Activated CD4-positive, alpha-beta T cell treated with anti-CD3 and anti-CD28 coated beads, Interleukin-2, Interleukin-6, amounts not matched to agents 100 ng/mL and 50 ng/mL, durations not matched to agents 16 hours and 8 hours (primary cell): ENCODE results near the gene FEV.

Source experiments
- DNase-seq: peaks from one replicate; pipeline ENCODE4 v3.0.0-alpha.2; 2020

The FEV gene

DNA sequence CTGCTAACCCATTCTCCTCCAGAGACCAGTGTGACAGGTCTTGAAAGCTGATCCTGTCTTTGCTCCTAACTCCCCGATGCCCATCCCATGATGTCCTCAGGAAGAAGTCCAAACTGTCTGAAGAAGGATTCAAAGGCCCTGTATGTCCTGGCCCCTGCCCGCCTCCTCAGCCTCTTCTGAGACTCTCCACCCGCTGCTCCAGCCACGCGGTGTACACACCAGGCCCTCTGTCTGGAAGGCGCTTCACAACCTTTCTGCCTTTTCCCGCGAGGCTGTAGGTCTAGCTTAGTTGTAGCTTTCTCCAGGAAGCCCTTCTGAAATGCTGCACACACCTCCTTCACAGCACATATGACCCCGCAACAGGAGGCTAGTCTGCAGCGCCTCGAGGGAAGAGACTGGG is 31.7 kb upstream of the FEV start:
- DNase-seq = no peak

DNA sequence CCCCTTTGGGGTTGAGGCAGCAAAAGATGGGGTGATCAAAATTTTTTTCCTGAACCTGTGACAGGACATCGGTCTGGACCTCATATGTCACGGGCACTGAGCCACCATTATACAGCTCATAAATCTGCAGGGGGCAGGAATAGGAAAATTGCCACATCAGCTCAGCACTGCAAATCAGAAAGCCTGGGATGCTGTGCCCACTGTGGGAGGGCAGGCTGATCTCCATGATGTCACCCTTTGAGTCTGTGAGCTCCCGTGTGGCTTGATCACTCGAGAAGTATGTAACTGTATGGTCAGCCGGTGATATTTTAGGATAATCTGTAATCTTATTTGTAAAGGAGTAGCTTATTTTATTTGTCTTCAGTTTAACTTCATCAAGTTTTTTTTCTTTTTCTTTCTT is 25.9 kb upstream of the FEV start:
- no peak for DNase-seq

DNA sequence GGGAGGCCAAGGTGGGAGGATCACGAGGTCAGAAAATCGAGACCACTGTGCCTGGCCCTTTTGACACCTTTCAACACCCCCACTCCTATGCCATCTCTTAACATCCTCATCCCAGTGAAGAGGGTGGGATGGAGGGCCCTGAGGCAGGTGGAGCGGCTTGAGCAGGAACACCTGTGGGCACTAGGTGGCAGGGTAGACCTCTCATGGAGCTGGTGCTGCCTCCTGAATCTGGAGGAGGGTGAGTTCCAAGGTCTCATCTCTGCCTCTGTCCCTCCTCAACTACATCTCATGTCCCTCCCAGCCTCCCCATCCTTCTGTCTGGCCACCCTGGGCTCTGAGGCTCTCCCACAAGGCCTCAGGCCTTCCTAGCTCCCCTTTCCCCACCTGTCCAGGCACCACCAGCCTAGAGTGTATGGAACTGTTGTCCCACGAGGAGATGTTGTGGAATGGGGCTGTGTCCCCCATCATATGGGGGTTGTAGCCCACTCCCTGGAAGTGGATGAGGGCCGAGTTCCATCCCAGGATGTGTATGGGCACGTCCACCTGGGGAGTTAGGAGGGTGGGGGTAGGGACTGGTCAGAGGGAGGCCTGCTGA is 25.3 kb upstream of the FEV start:
- DNase-seq = peak; percentile 23

DNA sequence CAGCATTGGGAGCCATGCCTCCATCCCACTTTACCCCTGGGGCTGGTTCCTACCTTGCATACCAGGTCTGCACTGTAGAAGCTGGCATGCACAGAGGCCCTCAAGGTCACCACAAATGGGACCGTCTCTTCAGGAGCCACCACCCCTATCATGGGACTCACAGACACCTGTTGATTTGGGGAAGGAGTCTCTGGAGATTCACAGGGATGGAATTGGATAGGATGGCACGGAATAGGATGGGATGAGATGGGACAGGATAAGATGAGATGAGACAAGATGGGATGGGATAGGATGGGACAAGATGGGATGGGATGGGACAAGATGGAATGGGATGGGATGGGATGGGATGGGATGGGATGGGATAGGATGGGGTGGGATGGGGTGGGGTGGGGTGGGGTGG is 24.3 kb upstream of the FEV start:
- no peak for DNase-seq

DNA sequence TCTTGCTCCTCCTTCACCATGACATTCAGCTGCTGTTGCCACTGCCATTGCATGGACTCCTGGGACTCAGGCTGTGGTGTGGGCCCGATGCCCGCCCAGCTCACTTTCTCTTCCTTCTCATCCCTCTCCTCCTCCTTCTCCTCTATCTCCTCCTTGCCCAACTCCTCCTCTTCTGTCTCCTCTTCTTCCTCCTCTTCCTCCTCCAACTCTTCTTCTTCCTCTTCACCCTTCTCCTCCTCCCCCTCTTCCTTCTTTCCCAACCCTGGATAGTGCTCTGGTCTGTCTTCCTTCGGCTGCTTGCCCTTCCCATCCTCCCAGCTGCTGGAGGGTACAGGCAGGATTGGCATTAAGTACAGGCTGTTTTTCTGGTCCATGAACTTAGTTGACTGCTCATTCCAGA is 19.0 kb upstream of the FEV start:
- DNase-seq = no peak

DNA sequence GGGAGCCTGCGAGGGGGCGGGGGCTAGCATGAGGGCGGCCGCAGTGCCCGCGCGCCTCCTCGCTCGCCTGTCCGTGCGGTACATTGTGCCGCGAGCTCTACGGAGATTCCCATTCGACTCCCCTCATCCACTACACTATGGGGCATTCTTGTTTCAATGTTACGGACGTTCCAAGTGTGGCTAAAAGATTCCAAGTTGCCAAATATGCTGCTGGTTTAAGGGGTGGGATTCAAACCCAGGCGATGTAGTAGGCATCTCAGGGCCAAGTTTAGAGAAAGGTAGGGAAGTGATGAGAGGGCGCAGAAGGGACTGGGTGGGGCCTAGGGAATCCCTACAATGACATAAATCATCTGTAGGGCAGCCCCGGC is 18.3 kb upstream of the FEV start:
- DNase-seq = no peak

DNA sequence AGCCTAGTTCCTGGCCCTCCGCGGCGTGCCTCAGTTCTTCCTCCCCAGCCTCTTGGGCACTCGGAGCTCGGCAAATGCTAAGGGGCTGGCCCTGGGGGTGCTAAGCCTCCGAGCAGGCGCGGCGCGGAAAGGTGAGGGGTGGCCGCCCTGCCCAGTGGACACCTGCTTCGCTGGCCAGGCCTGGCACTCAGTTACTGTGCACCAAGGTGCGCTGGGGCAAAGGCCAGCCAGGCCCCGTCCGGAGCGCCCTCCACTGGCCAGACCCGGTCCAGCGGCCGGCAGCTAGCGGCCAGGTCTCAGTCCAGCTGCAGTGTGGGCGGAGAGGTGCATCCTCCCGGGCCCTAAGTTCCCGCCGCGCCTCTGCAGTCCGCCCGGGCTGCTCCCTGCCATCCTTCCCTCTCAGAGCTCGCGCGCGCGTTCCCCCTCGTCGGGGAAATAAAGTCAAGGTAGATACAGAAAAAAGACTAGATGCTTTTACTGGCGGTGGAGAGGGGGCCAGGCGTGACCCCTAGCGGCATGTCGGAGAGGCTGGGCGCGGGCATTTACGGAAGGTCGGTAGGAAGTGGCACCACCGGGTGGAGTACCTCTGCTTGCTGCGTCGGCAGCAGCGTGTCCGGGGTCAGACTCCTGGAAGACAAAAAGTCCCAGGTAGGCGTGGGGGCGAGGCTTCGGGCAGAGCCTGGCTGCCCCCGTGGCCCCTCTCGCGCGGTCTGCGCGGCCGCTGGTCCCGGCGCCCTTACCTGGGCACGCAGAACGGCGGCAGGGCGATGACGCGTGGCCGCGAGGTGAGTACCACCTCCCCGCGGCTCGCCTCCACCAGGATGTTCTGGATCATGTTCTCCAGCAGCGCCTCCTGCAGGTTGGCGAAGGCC is 17.6 kb upstream of the FEV start:
- peak; percentile 51 for DNase-seq

DNA sequence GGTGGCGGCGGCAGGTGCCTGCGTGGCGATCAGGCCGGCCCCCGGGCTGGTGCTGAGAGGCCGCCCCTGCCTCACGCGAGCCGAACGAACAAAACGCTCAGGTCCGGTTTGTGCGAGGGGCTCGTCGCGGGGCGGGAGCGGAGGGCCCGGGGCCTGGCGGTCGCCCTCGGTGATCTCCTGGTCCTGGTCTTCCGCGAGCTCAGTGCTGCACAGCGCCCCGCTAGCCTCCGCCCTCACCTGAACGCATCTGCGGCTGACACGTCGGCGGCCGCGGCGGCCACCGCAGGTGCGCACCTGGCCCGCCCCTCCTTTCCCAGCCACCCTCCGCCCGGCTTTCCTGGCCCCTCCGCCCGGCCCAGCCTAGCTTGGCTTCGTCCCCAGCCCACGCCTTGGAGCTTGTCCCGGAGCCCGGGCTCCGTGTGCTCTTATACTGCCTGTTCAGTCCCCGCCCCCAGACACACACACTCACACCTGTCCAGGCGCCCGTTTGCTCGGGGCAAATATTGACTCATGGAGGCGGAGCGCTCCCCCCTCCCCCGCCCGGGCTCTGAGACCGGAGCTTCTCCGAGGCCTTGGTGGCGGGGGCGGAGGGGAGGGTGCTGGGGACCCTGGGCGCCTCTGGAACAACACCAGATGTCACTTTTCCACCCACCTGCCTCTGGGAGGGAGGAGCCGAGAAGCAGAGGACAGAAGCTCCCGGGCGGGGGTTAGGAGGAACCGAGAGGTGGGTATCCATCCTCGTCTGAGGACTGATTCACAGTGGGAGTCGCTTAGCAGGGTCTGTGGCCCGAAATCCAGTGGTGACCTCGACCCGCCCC is 16.8 kb upstream of the FEV start:
- no peak for DNase-seq

DNA sequence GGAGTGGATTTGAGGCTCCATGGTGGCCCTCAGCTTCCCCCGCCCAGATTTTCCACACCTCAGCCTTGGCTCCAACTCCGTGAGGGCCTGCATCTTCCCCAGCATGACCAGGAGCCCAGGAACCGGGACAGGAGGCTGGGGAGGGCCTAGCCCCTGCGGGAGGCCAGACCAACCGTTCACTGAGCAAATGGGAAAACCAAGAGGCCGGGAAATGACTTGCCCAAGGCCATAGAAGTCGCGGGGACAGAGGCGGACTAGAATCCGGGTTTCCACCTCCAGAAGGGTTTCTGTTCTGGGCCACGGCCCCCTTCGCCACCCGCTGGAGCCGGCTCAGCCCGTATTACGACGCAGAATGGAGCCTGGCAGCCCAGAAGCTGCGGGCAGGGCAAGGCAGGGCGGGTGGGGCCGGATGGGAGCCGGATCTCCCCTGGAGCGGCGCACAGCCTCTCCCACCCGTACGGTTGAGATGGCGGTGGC is 16.2 kb upstream of the FEV start:
- DNase-seq = no peak

DNA sequence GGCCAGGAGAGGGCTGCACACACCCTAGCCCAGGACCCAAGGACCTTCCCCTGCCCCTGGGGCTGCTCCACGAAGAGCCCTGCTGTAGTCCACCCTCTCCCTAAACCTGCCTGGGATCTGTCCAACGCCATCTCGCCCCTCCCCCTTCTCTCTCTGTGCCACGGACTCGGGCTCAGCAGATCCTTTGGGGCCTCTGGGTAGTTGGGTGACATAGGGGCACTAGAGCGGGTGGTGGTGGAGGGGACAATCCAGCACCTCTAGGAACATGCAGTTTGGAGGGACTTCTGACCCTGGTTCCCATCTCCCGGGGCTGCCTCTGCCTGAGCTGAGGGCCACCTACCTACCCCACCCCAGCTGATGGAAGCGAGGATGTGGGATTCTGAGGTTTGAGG is 15.6 kb upstream of the FEV start:
- no peak for DNase-seq

DNA sequence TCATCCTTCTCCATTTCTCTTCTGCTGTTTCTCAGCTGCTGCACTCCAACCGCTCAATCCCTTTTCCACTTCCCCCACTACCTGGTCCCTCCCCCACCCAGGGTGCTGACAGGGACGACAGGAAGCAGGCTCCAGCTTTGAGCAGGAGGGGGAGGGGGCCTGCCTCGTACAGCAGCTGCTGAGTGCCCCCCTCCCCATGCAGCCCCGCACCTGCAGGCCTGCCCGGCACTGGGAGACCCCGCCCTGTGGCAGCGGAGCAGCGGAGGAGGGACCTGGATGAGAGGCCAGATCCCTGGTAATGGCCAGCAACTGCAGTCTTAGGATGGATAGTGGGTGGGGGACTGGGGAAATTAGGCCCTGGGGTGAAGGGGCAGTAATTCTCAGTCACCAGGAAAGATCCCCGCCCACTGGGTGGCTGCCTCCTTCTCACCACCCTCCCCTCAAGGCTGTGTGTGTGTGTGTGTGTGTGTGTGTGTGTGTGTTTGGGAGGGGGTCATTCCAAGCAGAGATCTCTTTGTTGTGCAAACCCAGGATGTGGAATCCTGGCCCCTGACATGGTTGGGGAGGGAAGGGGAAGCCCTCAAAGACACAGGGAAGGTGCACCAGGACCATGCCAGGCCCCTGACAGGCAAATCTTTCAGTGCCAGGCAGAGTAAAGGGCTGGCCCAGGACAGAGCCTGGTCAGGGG is 15.0 kb upstream of the FEV start:
- no peak for DNase-seq

DNA sequence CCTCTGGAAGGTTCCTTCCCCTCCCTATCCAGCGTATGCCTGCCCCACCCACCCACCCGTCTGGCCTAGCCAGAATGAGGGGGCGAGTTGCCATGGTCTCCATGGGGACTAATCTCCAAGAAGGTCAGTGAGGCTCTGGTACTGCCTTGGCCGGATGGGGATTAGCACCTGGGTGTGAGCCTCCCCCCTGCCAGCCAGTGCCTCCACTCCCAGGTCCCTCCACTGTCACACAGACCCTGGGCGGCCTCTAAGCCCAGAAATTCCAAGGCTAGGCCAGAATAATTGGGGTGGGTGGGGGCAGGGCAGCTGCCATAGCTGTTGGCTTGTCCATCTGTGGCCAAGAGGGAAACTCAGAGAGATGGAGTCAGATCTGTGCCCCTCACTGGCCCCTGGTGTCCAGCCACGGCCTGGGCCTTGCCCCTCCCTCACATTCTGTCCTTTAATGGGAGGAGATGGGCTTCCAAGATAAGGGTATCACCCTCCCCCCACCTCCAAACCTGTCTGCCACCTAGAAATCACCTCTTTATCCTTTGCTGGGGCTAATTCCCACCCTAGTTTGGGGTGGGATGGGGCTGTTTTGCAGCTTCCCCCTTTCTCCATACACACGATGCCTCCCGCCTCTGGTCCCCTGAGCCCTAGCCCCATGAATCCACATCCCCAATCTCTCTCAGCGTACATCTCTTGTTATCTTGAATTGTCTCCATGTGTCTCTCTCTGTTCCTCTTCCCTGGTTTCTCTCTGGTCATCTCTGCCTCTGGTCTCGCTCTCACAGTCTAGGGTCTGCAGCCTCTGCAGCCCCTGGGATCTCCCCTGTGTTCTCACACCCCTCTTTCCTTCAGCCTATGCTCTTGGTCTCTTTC is 14.3 kb upstream of the FEV start:
- DNase-seq = no peak

DNA sequence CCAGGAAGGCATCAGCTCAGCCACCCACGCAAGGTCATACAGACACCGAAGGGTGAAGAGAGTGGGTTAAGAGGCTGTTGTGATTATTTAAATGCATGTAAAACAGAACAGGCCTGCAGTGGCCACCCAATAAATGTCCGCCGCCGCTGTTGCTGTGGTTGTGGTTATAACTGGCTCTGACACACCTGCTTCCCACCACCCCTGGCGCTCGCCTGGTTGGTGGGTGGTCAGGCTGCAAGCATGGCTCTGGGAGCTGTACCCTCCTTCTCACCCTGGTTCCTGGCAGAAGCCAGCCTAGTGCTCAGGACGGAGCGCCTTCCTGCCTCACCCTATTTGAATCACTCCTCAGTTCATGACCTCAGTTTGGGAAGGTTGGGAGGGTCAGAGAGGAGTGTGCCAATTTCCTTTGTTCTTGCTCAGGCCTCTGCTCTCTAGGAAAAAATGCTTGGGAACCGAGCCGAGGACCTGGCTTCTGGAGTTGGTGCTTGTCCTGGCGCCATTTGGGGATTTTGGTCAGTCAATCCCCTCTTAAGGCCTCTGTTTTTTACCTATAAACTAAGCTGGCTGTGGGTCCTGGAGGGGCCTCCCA is 13.5 kb upstream of the FEV start:
- no peak for DNase-seq

DNA sequence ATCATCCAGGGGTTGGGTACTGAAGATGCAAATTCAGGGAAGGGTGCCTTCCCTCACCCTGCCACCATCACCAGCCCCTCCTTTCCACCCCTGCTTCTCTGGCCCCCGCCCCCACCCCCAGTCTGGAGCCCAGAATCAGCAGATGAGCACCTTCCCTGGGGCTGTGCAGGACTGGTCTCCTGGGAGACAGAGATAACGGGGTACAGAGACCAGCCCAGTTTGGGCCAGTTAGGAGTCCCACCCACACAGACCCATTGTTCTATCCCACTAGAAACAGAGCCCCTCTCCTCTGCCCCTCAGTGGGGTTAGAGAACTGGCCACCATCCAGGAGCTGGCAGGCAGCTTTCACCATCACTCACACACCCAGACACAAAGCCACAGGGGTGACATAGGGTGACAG is 12.7 kb upstream of the FEV start:
- DNase-seq = no peak

DNA sequence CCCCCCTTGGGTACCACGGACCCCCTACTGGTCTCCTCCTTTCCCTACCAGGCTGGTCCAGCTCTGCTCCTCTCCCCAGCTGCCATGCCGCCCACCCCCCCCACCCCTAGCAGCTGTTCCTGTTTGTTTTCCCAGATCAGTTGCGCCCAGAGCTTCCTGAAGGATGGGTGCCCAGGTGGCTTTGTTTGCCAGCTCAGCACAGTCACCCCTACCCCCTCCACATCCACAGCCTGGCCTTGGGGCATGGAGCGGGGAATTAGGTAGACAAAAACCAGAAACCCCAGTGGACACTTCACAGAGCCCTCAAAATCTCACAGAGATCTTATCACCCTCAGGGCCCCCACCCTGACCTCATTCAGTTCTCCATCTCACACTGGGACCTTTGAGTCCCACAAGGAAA is 12.0 kb upstream of the FEV start:
- no peak for DNase-seq

DNA sequence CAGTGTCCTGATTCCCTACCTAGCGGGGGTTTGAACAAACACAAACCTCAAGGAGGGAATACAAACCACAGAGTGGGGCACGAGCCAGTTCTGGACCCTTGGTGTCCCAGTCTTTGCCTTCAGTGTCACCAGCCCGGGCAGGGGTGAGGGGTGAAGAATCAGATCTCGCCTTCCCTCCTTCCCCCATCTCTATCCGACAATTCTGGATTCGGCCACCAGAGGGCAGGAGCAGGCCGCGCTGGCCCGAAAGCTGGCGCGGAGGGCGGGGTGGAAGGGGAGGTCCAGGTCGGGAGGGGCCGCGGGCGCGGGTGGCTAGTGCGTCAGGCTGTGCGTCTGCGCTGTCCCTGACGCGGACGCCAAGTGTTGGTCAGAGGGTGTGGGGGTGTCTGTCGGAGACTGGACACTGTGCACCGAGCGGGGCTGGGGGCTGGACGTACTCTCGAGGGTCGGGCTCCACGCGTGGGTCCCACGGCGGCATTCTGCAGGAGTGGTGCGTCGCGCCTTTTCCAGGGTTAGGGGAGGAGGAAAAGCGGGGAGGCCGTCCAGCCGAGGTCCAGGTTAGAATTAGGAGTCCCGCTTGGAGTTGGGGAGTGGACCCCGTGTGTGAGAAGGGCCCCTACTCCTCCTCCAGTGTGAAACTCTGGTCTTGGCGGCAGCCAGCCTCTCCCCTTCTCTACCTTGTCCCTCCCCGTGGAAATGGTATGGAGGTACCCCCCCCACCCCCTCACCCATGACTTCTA is 11.2 kb upstream of the FEV start:
- DNase-seq = peak; percentile 86

DNA sequence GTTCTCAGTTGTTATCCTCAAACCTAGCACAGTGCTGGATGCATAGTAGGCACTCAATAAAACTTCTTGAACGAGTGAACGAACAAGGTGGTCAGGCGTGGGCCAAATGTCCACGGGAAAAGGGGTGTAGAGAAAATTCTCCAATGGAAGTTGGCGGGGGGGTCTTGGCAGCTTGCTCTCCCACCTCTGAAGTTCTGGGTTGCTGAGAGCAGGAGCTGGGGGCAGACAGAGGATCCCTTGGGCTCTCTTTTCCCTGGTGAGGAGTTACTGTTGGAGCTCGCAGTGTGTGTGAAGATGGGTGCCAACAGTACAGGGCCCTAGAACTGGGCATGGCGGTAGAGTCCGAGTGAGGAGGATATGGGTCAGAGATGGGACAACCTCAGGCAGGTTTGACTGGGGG is 10.6 kb upstream of the FEV start:
- DNase-seq = no peak

DNA sequence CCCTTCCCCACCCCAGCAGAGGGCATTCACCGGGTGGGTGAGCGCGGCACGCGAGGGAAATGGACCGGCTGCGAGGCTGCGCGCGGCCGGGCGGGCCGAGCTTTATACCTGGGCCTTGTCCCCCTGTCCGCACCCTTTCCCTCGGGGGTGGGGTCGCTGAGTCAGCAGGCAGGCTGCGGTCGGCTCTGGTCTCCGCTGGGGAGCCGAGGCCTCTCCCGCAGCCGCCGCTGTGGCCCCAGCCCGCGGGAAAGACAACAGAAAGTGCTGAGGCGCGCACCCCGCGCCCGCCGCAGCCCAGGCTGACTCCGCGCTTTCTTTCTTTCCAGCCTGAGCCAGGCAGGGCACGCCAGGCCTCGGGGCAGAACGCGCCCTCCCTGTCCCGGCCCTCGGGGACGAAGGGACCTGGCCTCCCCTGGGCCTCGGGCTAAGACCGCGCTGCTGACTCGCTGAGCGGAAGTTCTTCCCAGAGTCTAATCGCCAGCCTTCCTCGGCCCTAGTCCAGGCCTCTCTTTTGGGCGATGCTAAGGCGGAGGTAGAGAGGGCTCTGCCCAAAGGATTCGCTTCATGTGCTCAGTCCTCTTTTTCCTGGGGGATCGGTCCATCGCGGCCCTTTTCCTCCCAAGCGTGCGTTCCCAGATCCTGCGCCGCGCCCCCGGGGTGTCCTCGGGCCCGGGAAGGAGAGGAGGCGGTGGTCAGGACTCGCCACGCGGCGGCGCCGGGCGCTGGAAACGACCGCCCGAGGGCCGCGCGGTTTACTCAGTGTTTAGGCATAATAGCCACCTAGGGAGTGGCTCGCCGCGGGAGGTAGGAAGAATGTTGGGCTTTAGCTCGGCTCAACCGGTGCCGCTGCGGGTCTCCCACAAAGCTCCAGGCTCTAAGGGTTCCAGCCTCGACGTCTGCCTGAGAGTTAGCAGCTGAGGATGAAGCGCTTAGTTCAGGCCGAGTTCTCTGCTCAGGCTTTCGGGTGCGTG is 8.6 kb upstream of the FEV start, which contains the start of gene CRYBA2:
CRYBA2 (minus strand) TSS at position 78 of the 971 bp plus-strand sequence. CDS start 246 bp downstream, outside the sequence.
- DNase-seq = no peak

DNA sequence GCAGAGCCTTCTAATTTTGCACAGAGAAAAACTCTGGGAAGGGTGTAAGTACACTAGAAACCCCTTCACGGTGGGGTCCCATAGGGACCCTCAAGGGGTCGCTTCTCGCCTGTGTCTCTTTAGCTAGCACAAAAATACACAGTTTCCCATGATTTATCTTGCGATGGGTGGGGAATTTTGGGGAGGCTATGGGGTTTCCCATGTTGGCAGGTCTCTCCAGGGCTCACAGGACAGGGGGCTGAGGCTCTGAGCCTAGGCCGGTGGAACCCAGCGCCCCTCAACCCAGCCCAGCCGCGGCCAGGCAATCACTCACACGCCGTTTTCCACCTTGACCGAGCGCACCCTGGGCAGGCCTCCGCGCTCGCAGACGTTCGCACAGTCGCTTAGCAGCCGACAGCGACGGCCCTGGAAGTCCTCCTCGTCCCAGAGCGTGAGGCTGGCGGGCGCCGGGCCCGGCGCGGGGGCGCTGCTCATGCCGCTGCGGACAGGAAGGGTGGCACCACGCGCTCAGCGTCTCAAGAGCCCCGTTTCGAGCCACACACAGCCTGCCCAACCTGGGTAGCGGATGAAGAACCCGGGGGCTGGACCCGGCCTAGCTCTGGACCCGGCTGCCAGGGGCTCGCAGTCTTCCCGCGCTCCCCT is 7.8 kb upstream of the FEV start:
- no peak for DNase-seq
